ENCODE measurements around the gene HOXB13.

GRCh38 chr17:48759288-48759687 is 30.7 kb upstream of the HOXB13 start:
- TF ChIP-seq POLR2A (IDR thresholded peaks at IDR 0.05) (no peak), POLR2AphosphoS5 (IDR thresholded peaks at IDR 0.05; ENCODE audit: insufficient read depth in 1 of 2, low read depth in 1 of 2) (no peak)
- TF ChIP-seq, protein P1, sequence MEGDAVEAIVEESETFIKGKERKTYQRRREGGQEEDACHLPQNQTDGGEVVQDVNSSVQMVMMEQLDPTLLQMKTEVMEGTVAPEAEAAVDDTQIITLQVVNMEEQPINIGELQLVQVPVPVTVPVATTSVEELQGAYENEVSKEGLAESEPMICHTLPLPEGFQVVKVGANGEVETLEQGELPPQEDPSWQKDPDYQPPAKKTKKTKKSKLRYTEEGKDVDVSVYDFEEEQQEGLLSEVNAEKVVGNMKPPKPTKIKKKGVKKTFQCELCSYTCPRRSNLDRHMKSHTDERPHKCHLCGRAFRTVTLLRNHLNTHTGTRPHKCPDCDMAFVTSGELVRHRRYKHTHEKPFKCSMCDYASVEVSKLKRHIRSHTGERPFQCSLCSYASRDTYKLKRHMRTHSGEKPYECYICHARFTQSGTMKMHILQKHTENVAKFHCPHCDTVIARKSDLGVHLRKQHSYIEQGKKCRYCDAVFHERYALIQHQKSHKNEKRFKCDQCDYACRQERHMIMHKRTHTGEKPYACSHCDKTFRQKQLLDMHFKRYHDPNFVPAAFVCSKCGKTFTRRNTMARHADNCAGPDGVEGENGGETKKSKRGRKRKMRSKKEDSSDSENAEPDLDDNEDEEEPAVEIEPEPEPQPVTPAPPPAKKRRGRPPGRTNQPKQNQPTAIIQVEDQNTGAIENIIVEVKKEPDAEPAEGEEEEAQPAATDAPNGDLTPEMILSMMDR (IDR thresholded peaks at IDR 0.05): no peak
